Hepatocyte (in vitro differentiated cells): ENCODE measurements around the gene WFDC5.

Experiments
- EZH2phosphoT487 ChIP-seq: fragments of 200-600 bp; sonication (generic); IDR thresholded peaks from one replicate; pipeline ENCODE4 v1.6.1; 2018; ENCODE audit warnings: antibody characterized with exemption, mild to moderate bottlenecking, low read depth, moderate library complexity; ENCODE audit not compliant: unreplicated experiment, severe bottlenecking
- TF ChIP-seq, protein P1 (sequence below): fragments of 200-600 bp; sonication (generic); IDR thresholded peaks from 2 replicates; pipeline ENCODE4 v1.5.1; 2016; ENCODE audit warnings: antibody characterized with exemption, mild to moderate bottlenecking; ENCODE audit not compliant: poor library complexity

GRCh38 chr20:45088247-45088646 is 26.7 kb downstream of the WFDC5 start:
- TF ChIP-seq, protein P1, sequence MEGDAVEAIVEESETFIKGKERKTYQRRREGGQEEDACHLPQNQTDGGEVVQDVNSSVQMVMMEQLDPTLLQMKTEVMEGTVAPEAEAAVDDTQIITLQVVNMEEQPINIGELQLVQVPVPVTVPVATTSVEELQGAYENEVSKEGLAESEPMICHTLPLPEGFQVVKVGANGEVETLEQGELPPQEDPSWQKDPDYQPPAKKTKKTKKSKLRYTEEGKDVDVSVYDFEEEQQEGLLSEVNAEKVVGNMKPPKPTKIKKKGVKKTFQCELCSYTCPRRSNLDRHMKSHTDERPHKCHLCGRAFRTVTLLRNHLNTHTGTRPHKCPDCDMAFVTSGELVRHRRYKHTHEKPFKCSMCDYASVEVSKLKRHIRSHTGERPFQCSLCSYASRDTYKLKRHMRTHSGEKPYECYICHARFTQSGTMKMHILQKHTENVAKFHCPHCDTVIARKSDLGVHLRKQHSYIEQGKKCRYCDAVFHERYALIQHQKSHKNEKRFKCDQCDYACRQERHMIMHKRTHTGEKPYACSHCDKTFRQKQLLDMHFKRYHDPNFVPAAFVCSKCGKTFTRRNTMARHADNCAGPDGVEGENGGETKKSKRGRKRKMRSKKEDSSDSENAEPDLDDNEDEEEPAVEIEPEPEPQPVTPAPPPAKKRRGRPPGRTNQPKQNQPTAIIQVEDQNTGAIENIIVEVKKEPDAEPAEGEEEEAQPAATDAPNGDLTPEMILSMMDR: no peak
- TF ChIP-seq EZH2phosphoT487: no peak
